K562 (cell line): ENCODE results near the gene ZNF778. TPM values are rescaled to one million over a fixed set of nuclear protein-coding genes. Genes with fewer than 3 reads are reported as not detected.

ENCODE experiments used
- ATAC-seq: fragments of 200-7000 bp; cut with Tn5 transposase; 3 replicates; pipeline ENCODE4 v1.9.1; 2020; ENCODE audit warnings: moderate library complexity
- BruUV-seq: library from RNA; stranded (reverse); fragments of 400-500 nt; replicated peaks from 2 replicates; lab custom pipeline; 2021; lab: Mats Ljungman, UMichigan
- CTCF ChIA-PET: fragments of 300-600 bp; formaldehyde crosslinking; extraction: SDS; loops from one replicate; lab custom pipeline; 2021; ENCODE audit warnings: low intra/inter-chr PET ratio; lab: Yijun Ruan, JAX
- POLR2A ChIA-PET: fragments of 300-600, 350-650 bp; sonication (Branson Sonifier 250); formaldehyde crosslinking; extraction: SDS; loops from one replicate; lab custom pipeline; 2021; ENCODE audit warnings: antibody characterized with exemption, inconsistent platforms; lab: Yijun Ruan, JAX
- DNase-seq, 4 experiments: peaks; one replicate each; pipeline versions ENCODE4 v3.0.0 to v3.0.0-alpha.2; 2011 to 2018; ENCODE audit warnings: low spot score in 3 of 4, mixed read lengths in 3 of 4; ENCODE audit errors: extremely low read depth in 1 of 4
- FAIRE-seq: peaks from 2 replicates; lab custom pipeline; 2011; peaks lifted over from hg19 to GRCh38; lab: Jason Lieb, UNC
- H2AFZ ChIP-seq: 2 replicates; pipeline ENCODE4 v1.6.0; 2011; ENCODE audit warnings: low read depth, low read length, control low read depth, inconsistent platforms
- H3K27ac ChIP-seq: fragments of 200-600 bp; 3 replicates; pipeline ENCODE4 v1.8.0; 2011; ENCODE audit warnings: low read depth, mild to moderate bottlenecking, control low read depth, inconsistent platforms, low read length, moderate library complexity, mixed read lengths; ENCODE audit errors: extremely low read depth
- H3K27me3 ChIP-seq, 2 experiments: fragments of 300-600 bp in 1 of 2; 2 replicates in 1 of 2; 3 replicates in 1 of 2; pipeline versions ENCODE4 v1.6.0 to v1.8.0; 2011; ENCODE audit warnings: inconsistent platforms in 2 of 2, low read length in 2 of 2, mild to moderate bottlenecking in 1 of 2, mixed read lengths in 1 of 2, moderate library complexity in 1 of 2; ENCODE audit not compliant: control insufficient read depth in 2 of 2, insufficient read depth in 2 of 2
- H3K36me3 ChIP-seq: fragments of 300-600 bp; 3 replicates; pipeline ENCODE4 v1.8.0; 2011; ENCODE audit warnings: mild to moderate bottlenecking, low read length, inconsistent platforms; ENCODE audit not compliant: control insufficient read depth, insufficient read depth
- H3K4me1 ChIP-seq, 2 experiments: fragments of 200-600 bp in 1 of 2; replicated peaks in 1 of 2; 2 replicates in 1 of 2; 3 replicates in 1 of 2; pipeline versions ENCODE4 v1.5.1 to v1.8.0; 2011; ENCODE audit warnings: inconsistent platforms in 2 of 2, low read length in 2 of 2, mild to moderate bottlenecking in 1 of 2, mixed read lengths in 1 of 2, moderate library complexity in 1 of 2; ENCODE audit not compliant: control insufficient read depth in 2 of 2, insufficient read depth in 2 of 2
- H3K4me2 ChIP-seq: 2 replicates; pipeline ENCODE4 v1.6.1; 2011; ENCODE audit warnings: low read length, control low read depth, inconsistent platforms, mixed read lengths; ENCODE audit not compliant: insufficient read depth
- H3K4me3 ChIP-seq: fragments of 200-600 bp; sonication (generic), shearing (Covaris generic); 2 replicates; pipeline ENCODE4 v1.5.1; 2016; ENCODE audit warnings: control low read depth, inconsistent platforms
- H3K79me2 ChIP-seq: fragments of 200-600 bp; 3 replicates; pipeline ENCODE4 v1.8.0; 2011; ENCODE audit warnings: low read length, inconsistent platforms; ENCODE audit not compliant: control insufficient read depth, insufficient read depth
- H3K9ac ChIP-seq, 2 experiments: 2 replicates each; pipeline versions ENCODE4 v1.6.0 to v1.6.1; 2011; ENCODE audit warnings: low read depth in 2 of 2, low read length in 2 of 2, control low read depth in 1 of 2, inconsistent platforms in 1 of 2, mild to moderate bottlenecking in 1 of 2, mixed read lengths in 1 of 2; ENCODE audit not compliant: insufficient read depth in 1 of 2
- H3K9me1 ChIP-seq: one replicate; pipeline ENCODE4 v1.6.0; 2011; ENCODE audit warnings: inconsistent platforms, mild to moderate bottlenecking, low read length, moderate library complexity; ENCODE audit not compliant: control insufficient read depth, insufficient read depth
- H3K9me3 ChIP-seq: replicated peaks from 2 replicates; pipeline ENCODE4 v1.5.1; 2011; ENCODE audit warnings: low read depth, low read length, inconsistent platforms; ENCODE audit not compliant: control insufficient read depth, insufficient read depth
- H4K20me1 ChIP-seq: replicated peaks from 2 replicates; pipeline ENCODE4 v1.6.1; 2011; ENCODE audit warnings: low read length, inconsistent platforms, mixed read lengths; ENCODE audit not compliant: control insufficient read depth, insufficient read depth
- ARID2 ChIP-seq: fragments of 450-650 bp; IDR thresholded peaks from 2 replicates; pipeline ENCODE4 v1.6.1; 2017; ENCODE audit warnings: antibody characterized with exemption, mild to moderate bottlenecking
- ARID3B ChIP-seq: fragments of 250-450 bp; sonication (Bioruptor Pico); IDR thresholded peaks from 2 replicates; pipeline ENCODE4 v1.4.0; 2020; ENCODE audit warnings: borderline replicate concordance
- DACH1 ChIP-seq: fragments of 450-650 bp; IDR thresholded peaks from 2 replicates; pipeline ENCODE4 v1.6.1; 2018; ENCODE audit not compliant: partially characterized antibody
- FOSL1 ChIP-seq: fragments of 200-800 bp; sonication (Bioruptor generic); conservative IDR thresholded peaks from 2 replicates; pipeline ENCODE4 v1.6.1; 2016; ENCODE audit warnings: missing genetic modification characterization, missing compliant biosample characterization
- JUNB ChIP-seq: fragments of 450-650 bp; formaldehyde crosslinking; conservative IDR thresholded peaks from 2 replicates; pipeline ENCODE4 v1.4.0; 2020; ENCODE audit warnings: mild to moderate bottlenecking
- KDM1A ChIP-seq, 2 experiments: fragments of 450-650 bp; IDR thresholded peaks; 2 replicates each; pipeline ENCODE4 v1.6.1; 2016; ENCODE audit warnings: mild to moderate bottlenecking in 2 of 2
- NFIC ChIP-seq: fragments of 450-650 bp; IDR thresholded peaks from 2 replicates; pipeline ENCODE4 v1.6.1; 2017; ENCODE audit warnings: mild to moderate bottlenecking, inconsistent platforms
- NR0B1 ChIP-seq: fragments of 450-650 bp; IDR thresholded peaks from one replicate; pipeline ENCODE4 v1.6.1; 2018; ENCODE audit warnings: mild to moderate bottlenecking, moderate library complexity; ENCODE audit not compliant: partially characterized antibody
- PYGO2 ChIP-seq: fragments of 450-650 bp; IDR thresholded peaks from 2 replicates; pipeline ENCODE4 v1.6.1; 2016; ENCODE audit warnings: mild to moderate bottlenecking, missing genetic modification characterization, moderate library complexity, missing compliant biosample characterization
- RAD51 ChIP-seq: fragments of 450-650 bp; IDR thresholded peaks from 2 replicates; pipeline ENCODE4 v1.7.1; 2016; ENCODE audit warnings: low read depth, mild to moderate bottlenecking, borderline replicate concordance
- WGBS: fragments of 100-300 bp; shearing (Covaris generic); methylation state at CpG from one replicate; pipeline ENCODE4 v1.1.6; 2016; ENCODE audit warnings: low coverage, mixed read lengths; ENCODE audit not compliant: insufficient coverage; ENCODE audit errors: missing lambda C conversion rate; 5-methylcytosine and 5-hydroxymethylcytosine counted together
- in situ Hi-C: fragments of 300-500 bp; cut with MboI; formaldehyde crosslinking; loops from 4 replicates; pipeline ENCODE4 v1.15.0; 2018; ENCODE audit warnings: inconsistent platforms, mixed read lengths
- intact Hi-C: fragments of 100-400 bp; cut with micrococcal nuclease; formaldehyde crosslinking; loops from 2 replicates; pipeline ENCODE4 v1.14.2; 2022
- polyA plus RNA-seq, 8 experiments: library from polyadenylated mRNA; depleted of rRNA in 4 of 8; stranded (reverse) in 5 of 8; unstranded in 3 of 8; fragments of >200 nt; fragmentation: Nextera tagmentation in 2 of 8; fragmentation: Illumina TruSeq in 1 of 8; extraction: Ambion mirVana in 2 of 8; extraction: Trizol in 1 of 8; gene quantifications; 2 replicates each; pipeline versions ENCODE4 v1.2.1 to v1.2.3, GENCODE V29; 2011 to 2014; ENCODE audit warnings: inconsistent platforms in 1 of 8, missing spikeins in 1 of 8
- total RNA-seq, 7 experiments: library from RNA; depleted of rRNA in 6 of 7; stranded (reverse); fragments of >200 nt in 6 of 7; fragmentation: Illumina TruSeq in 2 of 7; extraction: Trizol in 2 of 7; gene quantifications; 2 replicates each; pipeline versions ENCODE4 v1.2.1 to v1.2.3, GENCODE V29; 2011 to 2021; ENCODE audit warnings: low replicate concordance in 1 of 7
- TF ChIP-seq, protein P1 (sequence below): fragments of 450-650 bp; formaldehyde crosslinking; IDR thresholded peaks from 2 replicates; pipeline ENCODE4 v1.4.0; 2022; ENCODE audit warnings: mild to moderate bottlenecking, moderate library complexity
- TF ChIP-seq, protein P2 (sequence below): fragments of 450-650 bp; IDR thresholded peaks from 2 replicates; pipeline ENCODE4 v1.6.1; 2016; ENCODE audit warnings: mild to moderate bottlenecking
- TF ChIP-seq, protein P3 (sequence below): sonication (generic); formaldehyde crosslinking; IDR thresholded peaks from 2 replicates; pipeline ENCODE4 v1.8.1; 2022; ENCODE audit warnings: missing genetic modification reagents

The ZNF778 gene
- total and polyA plus RNA-seq, 9 of the 15 experiments (the other 6 are each of a cell fraction or from before 2014, with no cell fraction given) = 0.70 to 60.6 (median 7.5) TPM

DNA sequence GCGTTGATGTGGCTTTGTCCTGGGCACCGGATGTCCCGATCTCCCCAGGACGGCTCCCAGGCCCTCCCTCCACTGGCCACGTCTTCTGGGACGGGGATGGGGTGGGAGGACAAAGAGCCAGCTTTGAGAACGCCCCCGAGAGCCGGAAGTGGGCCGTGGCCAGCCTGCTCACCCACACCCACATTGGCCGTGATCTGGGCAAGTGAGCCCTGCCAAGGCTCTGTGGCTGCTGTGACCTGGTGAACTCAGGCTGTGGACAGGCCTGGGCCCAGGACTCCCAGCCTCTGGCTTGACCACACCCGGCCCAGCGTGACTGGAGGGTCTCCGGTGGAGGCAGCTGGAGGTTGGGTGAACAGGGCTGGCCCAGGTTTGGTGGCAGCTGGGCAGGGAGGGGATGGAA, 42.6 kb upstream of the ZNF778 start:
- Histone ChIP-seq H3K4me2 (no peak overlapping the region), H3K4me3 (no peak overlapping the region), H3K27ac (no peak overlapping the region), H3K36me3 (no peaks in the 10 kb centered on the region), H4K20me1 (peaks cover 3% of the 10 kb centered on the region; the same call in 1 of the 2 replicates), H3K9me1 (no peaks in the 10 kb centered on the region), H2AFZ (no peak overlapping the region), H3K4me1 (peaks cover 10 to 91% of the 10 kb centered on the region in 2 experiments; a peak in 4 of 5 replicates), H3K27me3 (peaks cover 0 to 41% of the 10 kb centered on the region in 2 experiments; a peak in 2 of 5 replicates), H3K9ac (peak overlapping the region in 1 of 2 experiments; percentile 42; a peak in 1 of 4 replicates), H3K79me2 (no peaks in the 10 kb centered on the region), H3K9me3 (no peaks in the 10 kb centered on the region)
- CTCF ChIA-PET = no interaction called here
- in situ Hi-C loops (no loop called here), intact Hi-C loops (no loop called here)
- POLR2A ChIA-PET = interaction anchor here (1.6 kb wide), 1 partner anchor 8 kb away, joined by 6 read pairs; no protein-coding TSS in a partner anchor
- WGBS = 40% methylated on average over 14 of the region's 14 CpGs
- no TSS peak for BruUV-seq
- no peak for DNase-seq
- ATAC-seq = no peak
- no peak for FAIRE-seq
- no peak for TF ChIP-seq ARID3B (CRISPR knock-in tag)
- TF ChIP-seq RAD51 = no peak
- TF ChIP-seq DACH1 = no peak
- no peak for TF ChIP-seq ARID2
- no peak for TF ChIP-seq KDM1A (IDR thresholded peaks at IDR 0.05)
- no peak for TF ChIP-seq JUNB
- TF ChIP-seq, protein P1, sequence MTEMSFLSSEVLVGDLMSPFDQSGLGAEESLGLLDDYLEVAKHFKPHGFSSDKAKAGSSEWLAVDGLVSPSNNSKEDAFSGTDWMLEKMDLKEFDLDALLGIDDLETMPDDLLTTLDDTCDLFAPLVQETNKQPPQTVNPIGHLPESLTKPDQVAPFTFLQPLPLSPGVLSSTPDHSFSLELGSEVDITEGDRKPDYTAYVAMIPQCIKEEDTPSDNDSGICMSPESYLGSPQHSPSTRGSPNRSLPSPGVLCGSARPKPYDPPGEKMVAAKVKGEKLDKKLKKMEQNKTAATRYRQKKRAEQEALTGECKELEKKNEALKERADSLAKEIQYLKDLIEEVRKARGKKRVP (CRISPR knock-in tag) = no peak
- TF ChIP-seq PYGO2 = no peak
- no peak for TF ChIP-seq NFIC
- no peak for TF ChIP-seq NR0B1
- TF ChIP-seq, protein P2, sequence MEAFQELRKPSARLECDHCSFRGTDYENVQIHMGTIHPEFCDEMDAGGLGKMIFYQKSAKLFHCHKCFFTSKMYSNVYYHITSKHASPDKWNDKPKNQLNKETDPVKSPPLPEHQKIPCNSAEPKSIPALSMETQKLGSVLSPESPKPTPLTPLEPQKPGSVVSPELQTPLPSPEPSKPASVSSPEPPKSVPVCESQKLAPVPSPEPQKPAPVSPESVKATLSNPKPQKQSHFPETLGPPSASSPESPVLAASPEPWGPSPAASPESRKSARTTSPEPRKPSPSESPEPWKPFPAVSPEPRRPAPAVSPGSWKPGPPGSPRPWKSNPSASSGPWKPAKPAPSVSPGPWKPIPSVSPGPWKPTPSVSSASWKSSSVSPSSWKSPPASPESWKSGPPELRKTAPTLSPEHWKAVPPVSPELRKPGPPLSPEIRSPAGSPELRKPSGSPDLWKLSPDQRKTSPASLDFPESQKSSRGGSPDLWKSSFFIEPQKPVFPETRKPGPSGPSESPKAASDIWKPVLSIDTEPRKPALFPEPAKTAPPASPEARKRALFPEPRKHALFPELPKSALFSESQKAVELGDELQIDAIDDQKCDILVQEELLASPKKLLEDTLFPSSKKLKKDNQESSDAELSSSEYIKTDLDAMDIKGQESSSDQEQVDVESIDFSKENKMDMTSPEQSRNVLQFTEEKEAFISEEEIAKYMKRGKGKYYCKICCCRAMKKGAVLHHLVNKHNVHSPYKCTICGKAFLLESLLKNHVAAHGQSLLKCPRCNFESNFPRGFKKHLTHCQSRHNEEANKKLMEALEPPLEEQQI = no peak
- TF ChIP-seq FOSL1 (tag) = no peak
- TF ChIP-seq, protein P3, sequence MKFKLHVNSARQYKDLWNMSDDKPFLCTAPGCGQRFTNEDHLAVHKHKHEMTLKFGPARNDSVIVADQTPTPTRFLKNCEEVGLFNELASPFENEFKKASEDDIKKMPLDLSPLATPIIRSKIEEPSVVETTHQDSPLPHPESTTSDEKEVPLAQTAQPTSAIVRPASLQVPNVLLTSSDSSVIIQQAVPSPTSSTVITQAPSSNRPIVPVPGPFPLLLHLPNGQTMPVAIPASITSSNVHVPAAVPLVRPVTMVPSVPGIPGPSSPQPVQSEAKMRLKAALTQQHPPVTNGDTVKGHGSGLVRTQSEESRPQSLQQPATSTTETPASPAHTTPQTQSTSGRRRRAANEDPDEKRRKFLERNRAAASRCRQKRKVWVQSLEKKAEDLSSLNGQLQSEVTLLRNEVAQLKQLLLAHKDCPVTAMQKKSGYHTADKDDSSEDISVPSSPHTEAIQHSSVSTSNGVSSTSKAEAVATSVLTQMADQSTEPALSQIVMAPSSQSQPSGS (CRISPR knock-in tag) = no peak
